Measurements from ENCODE around the gene TPRG1L.

TPRG1L gene

DNA sequence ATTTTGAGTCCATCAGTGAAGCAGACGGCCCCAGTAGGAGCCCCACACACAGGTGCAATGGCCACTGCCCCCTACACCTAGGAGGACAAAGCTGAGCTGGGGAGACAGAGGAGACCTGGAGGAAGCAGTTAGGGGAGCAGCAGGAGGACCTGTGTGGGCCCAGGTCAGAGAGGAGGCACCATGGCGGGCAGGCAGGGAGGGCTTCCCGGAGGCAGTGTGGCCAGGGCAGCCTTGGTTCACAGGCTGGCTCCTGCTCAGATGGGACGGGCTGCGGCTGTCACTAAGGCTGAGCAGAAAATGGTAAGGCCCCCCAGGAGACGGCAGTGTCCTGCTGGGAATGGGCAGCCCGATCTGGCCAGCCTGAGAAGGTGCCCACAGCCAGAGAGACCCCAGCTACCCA is 28.9 kb upstream of the TPRG1L start:
- Histone ChIP-seq H3K27ac (ENCODE audit: low read depth, low read length) (no peak overlapping the region), H3K9me2 (replicated peaks; ENCODE audit: insufficient read depth, low read length) (no peaks in the 10 kb centered on the region), H3K4me2 (ENCODE audit: low read depth, low read length, poor library complexity, severe bottlenecking) (no peak overlapping the region), H3K27me3 (ENCODE audit: low read length) (no peaks in the 10 kb centered on the region), H3K4me3 (ENCODE audit: insufficient read depth, low read length, poor library complexity, severe bottlenecking) (no peak overlapping the region), H3K36me3 (ENCODE audit: low read length) (no peaks in the 10 kb centered on the region), H3K9ac (ENCODE audit: low read length) (no peak overlapping the region), H4K20me1 (ENCODE audit: low read depth, low read length) (no peaks in the 10 kb centered on the region), H3F3A (ENCODE audit: insufficient read depth) (no peaks in the 10 kb centered on the region), H3K79me2 (ENCODE audit: insufficient read depth, low read length) (no peaks in the 10 kb centered on the region), H3K9me3 (ENCODE audit: insufficient read depth, low read length) (no peaks in the 10 kb centered on the region), H2AFZ (ENCODE audit: low read depth, low read length, severe bottlenecking) (no peak overlapping the region)
- TF ChIP-seq EZH2phosphoT487 (conservative IDR thresholded peaks at IDR 0.05; ENCODE audit: low read length), result no peak
- TF ChIP-seq, protein P1, sequence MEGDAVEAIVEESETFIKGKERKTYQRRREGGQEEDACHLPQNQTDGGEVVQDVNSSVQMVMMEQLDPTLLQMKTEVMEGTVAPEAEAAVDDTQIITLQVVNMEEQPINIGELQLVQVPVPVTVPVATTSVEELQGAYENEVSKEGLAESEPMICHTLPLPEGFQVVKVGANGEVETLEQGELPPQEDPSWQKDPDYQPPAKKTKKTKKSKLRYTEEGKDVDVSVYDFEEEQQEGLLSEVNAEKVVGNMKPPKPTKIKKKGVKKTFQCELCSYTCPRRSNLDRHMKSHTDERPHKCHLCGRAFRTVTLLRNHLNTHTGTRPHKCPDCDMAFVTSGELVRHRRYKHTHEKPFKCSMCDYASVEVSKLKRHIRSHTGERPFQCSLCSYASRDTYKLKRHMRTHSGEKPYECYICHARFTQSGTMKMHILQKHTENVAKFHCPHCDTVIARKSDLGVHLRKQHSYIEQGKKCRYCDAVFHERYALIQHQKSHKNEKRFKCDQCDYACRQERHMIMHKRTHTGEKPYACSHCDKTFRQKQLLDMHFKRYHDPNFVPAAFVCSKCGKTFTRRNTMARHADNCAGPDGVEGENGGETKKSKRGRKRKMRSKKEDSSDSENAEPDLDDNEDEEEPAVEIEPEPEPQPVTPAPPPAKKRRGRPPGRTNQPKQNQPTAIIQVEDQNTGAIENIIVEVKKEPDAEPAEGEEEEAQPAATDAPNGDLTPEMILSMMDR (IDR thresholded peaks at IDR 0.05; ENCODE audit: insufficient read depth, low read length, poor library complexity, severe bottlenecking), result no peak

DNA sequence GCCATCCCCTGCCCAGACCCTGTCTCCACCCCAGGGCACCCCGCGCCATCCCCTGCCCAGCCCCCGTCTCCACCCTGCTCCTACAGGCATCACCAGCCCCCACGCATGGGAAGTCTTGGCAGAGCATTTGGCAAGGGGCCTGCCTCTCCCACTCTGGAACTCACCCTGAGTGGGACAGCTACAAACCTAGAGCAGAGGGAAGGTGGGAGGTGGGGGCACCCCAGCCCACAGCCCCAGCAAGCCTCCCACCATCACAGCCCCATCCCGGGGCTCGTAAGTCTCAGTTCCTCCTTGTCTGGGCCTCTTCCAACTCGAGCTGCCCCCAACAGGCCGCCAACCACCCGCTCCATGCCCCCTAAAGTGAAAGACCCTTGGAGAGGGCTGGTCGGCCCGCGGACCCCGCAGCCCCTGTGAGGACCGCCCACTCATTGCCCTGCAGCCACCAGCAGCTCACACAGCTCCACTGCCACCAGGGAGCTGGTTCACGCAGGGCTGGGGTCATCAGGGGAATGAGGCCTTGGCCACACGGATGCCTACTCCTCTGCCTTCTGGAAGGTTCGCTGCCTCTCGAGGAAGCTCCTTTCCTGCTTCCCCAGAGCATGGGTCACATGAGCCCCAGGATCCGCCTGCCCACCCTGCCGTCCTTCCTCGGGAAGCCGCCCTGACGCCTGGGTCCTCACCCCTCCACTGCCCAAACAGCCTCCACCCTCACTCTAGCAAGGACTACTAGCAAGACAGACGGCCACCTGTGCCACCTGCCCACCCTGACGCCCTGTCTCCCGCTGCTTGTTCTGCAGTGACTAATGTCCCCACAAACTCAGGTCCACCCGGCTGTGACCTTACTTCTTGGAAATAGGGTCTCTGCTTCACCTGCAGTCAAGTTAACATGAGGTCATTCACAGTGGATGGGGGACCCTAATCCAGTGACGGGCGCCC is 27.9 kb upstream of the TPRG1L start:
- Histone ChIP-seq H3K36me3 (ENCODE audit: low read length) (no peaks in the 10 kb centered on the region), H3K79me2 (ENCODE audit: insufficient read depth, low read length) (no peaks in the 10 kb centered on the region), H3K9ac (ENCODE audit: low read length) (no peak overlapping the region), H3K4me3 (ENCODE audit: insufficient read depth, low read length, poor library complexity, severe bottlenecking) (no peak overlapping the region), H3K27me3 (ENCODE audit: low read length) (no peaks in the 10 kb centered on the region), H2AFZ (ENCODE audit: low read depth, low read length, severe bottlenecking) (no peak overlapping the region), H3F3A (ENCODE audit: insufficient read depth) (no peaks in the 10 kb centered on the region), H3K9me3 (ENCODE audit: insufficient read depth, low read length) (no peaks in the 10 kb centered on the region), H4K20me1 (ENCODE audit: low read depth, low read length) (no peaks in the 10 kb centered on the region), H3K27ac (ENCODE audit: low read depth, low read length) (no peak overlapping the region), H3K4me2 (ENCODE audit: low read depth, low read length, poor library complexity, severe bottlenecking) (no peak overlapping the region), H3K9me2 (replicated peaks; ENCODE audit: insufficient read depth, low read length) (no peaks in the 10 kb centered on the region)
- TF ChIP-seq, protein P1 (IDR thresholded peaks at IDR 0.05; ENCODE audit: insufficient read depth, low read length, poor library complexity, severe bottlenecking), result no peak
- no peak for TF ChIP-seq EZH2phosphoT487 (conservative IDR thresholded peaks at IDR 0.05; ENCODE audit: low read length)

- no peak overlapping the region for H2AFZ ChIP-seq (ENCODE audit: low read depth, low read length, severe bottlenecking)
- no peaks in the 10 kb centered on the region for H3K27me3 ChIP-seq (ENCODE audit: low read length)
- no peaks in the 10 kb centered on the region for H3K79me2 ChIP-seq (ENCODE audit: insufficient read depth, low read length)
- H3K4me3 ChIP-seq (ENCODE audit: insufficient read depth, low read length, poor library complexity, severe bottlenecking), result no peak overlapping the region
- H3K9me3 ChIP-seq (ENCODE audit: insufficient read depth, low read length), result no peaks in the 10 kb centered on the region
- H4K20me1 ChIP-seq (ENCODE audit: low read depth, low read length), result no peaks in the 10 kb centered on the region
- no peaks in the 10 kb centered on the region for H3K36me3 ChIP-seq (ENCODE audit: low read length)
- TF ChIP-seq, protein P1 (IDR thresholded peaks at IDR 0.05; ENCODE audit: insufficient read depth, low read length, poor library complexity, severe bottlenecking), result no peak
- no peak for TF ChIP-seq EZH2phosphoT487 (conservative IDR thresholded peaks at IDR 0.05; ENCODE audit: low read length)
- no peak overlapping the region for H3K4me2 ChIP-seq (ENCODE audit: low read depth, low read length, poor library complexity, severe bottlenecking)
- H3K27ac ChIP-seq (ENCODE audit: low read depth, low read length), result no peak overlapping the region
- H3K9me2 ChIP-seq (replicated peaks; ENCODE audit: insufficient read depth, low read length), result no peaks in the 10 kb centered on the region
- H3F3A ChIP-seq (ENCODE audit: insufficient read depth), result no peaks in the 10 kb centered on the region
- no peak overlapping the region for H3K9ac ChIP-seq (ENCODE audit: low read length)
Measured at GRCh38 chr1:3597599-3597964, 27.2 kb upstream of the TPRG1L start.

Measured in SU-DHL-6 (cell line).